HG02759 (cell line): Measurements from ENCODE around the gene NOD2.

Experiments used
- ATAC-seq: cut with Tn5 transposase; IDR thresholded peaks from one replicate; pipeline ENCODE4 v1.9.1; 2021; ENCODE audit warnings: mild to moderate bottlenecking, moderate library complexity; ENCODE audit not compliant: unreplicated experiment

NOD2 gene

GRCh38 chr16:50692999-50693781 lies at the start of gene NOD2:
Gene NOD2, plus strand, starts transcription at chr16:50693606. Its CDS starts 5,890 bp downstream, at chr16:50699496.
- ATAC-seq: no peak

GRCh38 chr16:50644245-50644644 lies 49.2 kb upstream of the NOD2 start:
- ATAC-seq: no peak

GRCh38 chr16:50644729-50645128 lies 48.7 kb upstream of the NOD2 start:
- no peak for ATAC-seq

- ATAC-seq: no peak
Measured at GRCh38 chr16:50645563-50646220, 47.7 kb upstream of the NOD2 start.

- ATAC-seq: no peak
Measured at GRCh38 chr16:50646345-50646744, 47.1 kb upstream of the NOD2 start.

GRCh38 chr16:50651835-50652438 lies 41.5 kb upstream of the NOD2 start:
- no peak for ATAC-seq

- no peak for ATAC-seq
Measured at GRCh38 chr16:50652836-50653425, 40.5 kb upstream of the NOD2 start.

GRCh38 chr16:50653633-50654519 lies 39.5 kb upstream of the NOD2 start:
- no peak for ATAC-seq

- no peak for ATAC-seq
Measured at GRCh38 chr16:50655558-50656055, 37.8 kb upstream of the NOD2 start.

GRCh38 chr16:50657241-50657640 lies 36.2 kb upstream of the NOD2 start:
- ATAC-seq: no peak

GRCh38 chr16:50659806-50660205 lies 33.6 kb upstream of the NOD2 start:
- no peak for ATAC-seq

GRCh38 chr16:50662306-50662940 lies 31.0 kb upstream of the NOD2 start:
- no peak for ATAC-seq

- no peak for ATAC-seq
Measured at GRCh38 chr16:50664270-50664669, 29.1 kb upstream of the NOD2 start.

- ATAC-seq: no peak
Measured at GRCh38 chr16:50665128-50665878, 28.1 kb upstream of the NOD2 start.

- ATAC-seq: peak; percentile 85
Measured at GRCh38 chr16:50666658-50667496, 26.5 kb upstream of the NOD2 start.

GRCh38 chr16:50667497-50668367 lies 25.7 kb upstream of the NOD2 start:
- no peak for ATAC-seq

- ATAC-seq: no peak
Measured at GRCh38 chr16:50668368-50669008, 24.9 kb upstream of the NOD2 start.
